ENCODE data around the gene RCAN1. TPM values are rescaled to one million over a fixed set of nuclear protein-coding genes. Genes with fewer than 3 reads are reported as not detected.

RCAN1 gene
- polyA plus RNA-seq, 6 donors from 2014 or later: 8.4 to 16.8 (median 12.1) TPM

DNA sequence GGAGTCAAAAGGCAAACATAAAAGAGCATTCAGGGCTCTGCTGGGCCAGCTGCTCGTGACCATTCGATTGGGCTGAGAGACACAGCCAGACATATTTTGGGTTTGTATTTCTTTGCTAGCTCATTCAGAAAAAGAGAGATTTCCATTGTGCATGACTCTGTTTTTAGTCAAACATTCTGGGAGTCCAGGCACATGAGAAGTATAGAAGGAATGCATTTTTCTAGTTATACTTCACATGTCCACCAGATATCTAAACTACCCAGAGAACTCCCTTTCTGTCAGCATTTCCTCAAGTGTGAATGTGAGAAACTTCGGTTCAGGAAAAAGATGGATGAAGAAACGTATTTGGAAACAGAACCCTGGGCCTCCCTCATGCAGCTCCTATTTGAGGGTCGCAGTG, 96.6 kb downstream of the RCAN1 start:
- H3K4me1 Mint-ChIP-seq: no peaks in the 10 kb centered on the region
- H3K36me3 Mint-ChIP-seq: peaks cover 15 to 25% of the 10 kb centered on the region in 2 donors
- H3K27me3 Mint-ChIP-seq: no peaks in the 10 kb centered on the region
- H3K4me3 Mint-ChIP-seq: no peak overlapping the region
- no peak overlapping the region for H3K27ac Mint-ChIP-seq
- no peaks in the 10 kb centered on the region for H3K9me3 Mint-ChIP-seq
- no peak for DNase-seq
- no peak for ATAC-seq (ENCODE audit: low read depth in 2 of 2)

DNA sequence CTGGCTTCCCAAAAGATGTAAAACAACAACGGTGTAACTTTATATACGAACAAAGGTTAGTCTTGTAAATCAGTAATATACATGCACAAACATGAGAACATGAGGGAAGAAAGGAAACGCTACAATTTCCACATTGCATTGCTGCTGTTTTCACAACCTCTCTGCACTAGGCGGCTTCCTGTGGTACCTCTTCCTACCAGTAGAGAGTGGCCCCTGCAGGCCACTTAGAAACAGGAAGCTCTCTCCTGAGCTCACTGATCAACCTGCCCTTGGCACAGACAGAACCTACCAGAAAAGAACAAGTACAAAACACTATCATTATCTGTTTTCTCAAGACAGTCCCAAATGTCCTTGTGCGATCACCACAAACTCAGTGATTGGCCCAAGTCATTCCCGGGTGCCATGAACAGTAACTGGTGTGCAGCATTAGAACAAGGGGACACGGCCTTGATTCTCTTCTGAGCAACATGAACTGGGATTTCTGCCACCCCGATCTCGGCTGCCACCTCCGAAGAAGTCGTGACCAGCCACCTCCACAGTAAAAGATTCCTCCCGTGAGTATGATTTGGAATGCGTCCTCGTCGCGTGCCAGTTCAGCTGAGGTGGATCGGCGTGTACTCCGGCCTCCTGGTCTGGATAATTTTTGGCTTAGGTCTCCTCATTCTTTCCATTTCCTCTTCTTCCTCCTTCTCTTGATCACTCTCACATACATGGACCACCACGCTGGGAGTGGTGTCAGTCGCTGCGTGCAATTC, 97.2 kb downstream of the RCAN1 start:
- Mint-ChIP-seq H3K27ac (peak overlapping the region in 2 of 6 donors; percentile 12 to 21), H3K27me3 (no peaks in the 10 kb centered on the region), H3K4me3 (no peak overlapping the region), H3K36me3 (peaks cover 15 to 25% of the 10 kb centered on the region in 2 donors), H3K9me3 (no peaks in the 10 kb centered on the region), H3K4me1 (no peaks in the 10 kb centered on the region)
- DNase-seq: no peak
- ATAC-seq (ENCODE audit: low read depth in 2 of 2): no peak

DNA sequence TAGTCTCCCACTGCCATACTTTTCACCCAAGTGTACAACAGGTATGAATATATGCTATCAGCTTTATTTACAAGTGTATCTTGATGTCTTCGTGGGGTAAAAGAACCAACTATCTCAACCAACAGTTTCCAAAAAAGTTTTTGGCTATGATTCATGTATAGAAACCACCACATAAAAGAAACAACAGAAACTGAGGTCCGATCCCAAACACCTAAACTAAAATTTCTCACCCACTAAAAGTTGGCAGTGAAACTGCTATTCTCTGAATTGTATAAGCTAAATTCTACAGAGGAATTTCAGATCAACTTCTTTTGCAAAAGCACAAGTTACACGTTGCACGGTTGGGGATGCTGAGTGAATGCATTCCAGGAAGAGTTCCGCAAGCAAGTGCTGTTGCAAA, 97.9 kb downstream of the RCAN1 start:
- H3K27ac Mint-ChIP-seq: no peak overlapping the region
- no peaks in the 10 kb centered on the region for H3K27me3 Mint-ChIP-seq
- DNase-seq: no peak
- H3K4me3 Mint-ChIP-seq: no peak overlapping the region
- no peak for ATAC-seq (ENCODE audit: low read depth in 2 of 2)
- H3K9me3 Mint-ChIP-seq: no peaks in the 10 kb centered on the region
- H3K36me3 Mint-ChIP-seq: peaks cover 15 to 25% of the 10 kb centered on the region in 2 donors
- H3K4me1 Mint-ChIP-seq: no peaks in the 10 kb centered on the region

DNA sequence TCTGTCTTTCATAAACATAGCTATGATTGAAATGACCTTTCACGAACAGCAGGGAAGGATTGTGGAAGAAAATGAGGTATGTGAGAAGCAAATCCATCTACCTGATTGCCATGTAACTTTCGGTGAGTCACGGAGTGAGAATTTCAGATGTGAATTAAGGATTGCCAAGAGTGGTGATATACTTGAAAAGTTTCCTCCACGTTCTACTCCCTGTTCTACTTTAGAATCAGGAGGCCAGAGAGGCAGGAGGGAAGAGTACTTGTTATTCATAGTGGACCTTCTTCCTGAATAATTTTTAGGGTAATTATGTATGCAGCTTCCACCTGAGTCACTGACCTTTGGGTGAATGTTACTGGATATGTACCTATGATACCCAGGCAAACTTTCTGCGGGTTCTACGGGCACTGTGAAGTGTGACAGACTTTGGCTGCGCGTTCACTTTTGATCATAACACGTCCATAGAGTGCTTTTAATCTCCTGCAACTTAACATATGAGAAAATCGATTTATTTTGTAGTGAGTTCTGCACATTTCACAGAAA, 100.3 kb downstream of the RCAN1 start:
- Mint-ChIP-seq H3K4me1 (no peaks in the 10 kb centered on the region), H3K36me3 (peaks cover 8 to 12% of the 10 kb centered on the region in 2 donors), H3K9me3 (no peaks in the 10 kb centered on the region), H3K4me3 (no peak overlapping the region), H3K27ac (no peak overlapping the region), H3K27me3 (no peaks in the 10 kb centered on the region)
- ATAC-seq (ENCODE audit: low read depth in 2 of 2) (no peak), DNase-seq (no peak)

DNA sequence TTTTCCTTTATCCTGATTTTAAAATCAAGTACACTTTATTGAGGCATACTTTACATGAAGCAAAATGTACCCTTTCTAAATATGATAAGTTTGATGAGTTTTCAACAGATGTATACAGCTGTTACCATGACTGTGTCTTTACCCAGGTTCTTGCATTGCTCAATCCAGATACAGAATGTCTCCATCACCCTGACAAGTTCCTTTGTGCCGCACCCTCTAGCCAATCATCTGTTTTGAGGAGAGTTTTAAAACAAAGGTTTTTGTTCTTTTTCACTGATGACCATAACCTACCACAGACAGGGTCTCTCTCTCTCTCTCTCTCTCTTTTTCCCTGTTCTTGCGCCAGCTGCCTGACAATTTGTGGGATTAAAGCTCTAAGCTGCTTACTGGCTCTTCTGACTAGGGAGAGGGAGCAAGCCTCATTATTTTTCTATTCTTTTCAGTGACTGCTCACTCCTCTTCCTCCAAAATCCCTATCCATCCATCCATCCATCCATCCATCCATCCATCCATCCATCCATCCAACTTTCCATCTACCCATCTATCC, 101.7 kb downstream of the RCAN1 start:
- no peak for DNase-seq
- Mint-ChIP-seq H3K4me1 (no peaks in the 10 kb centered on the region), H3K9me3 (no peaks in the 10 kb centered on the region), H3K27me3 (no peaks in the 10 kb centered on the region), H3K36me3 (peaks cover 6 to 11% of the 10 kb centered on the region in 2 donors), H3K4me3 (no peak overlapping the region), H3K27ac (peak overlapping the region in 1 of 6 donors; percentile 0)
- no peak for ATAC-seq (ENCODE audit: low read depth in 2 of 2)

DNA sequence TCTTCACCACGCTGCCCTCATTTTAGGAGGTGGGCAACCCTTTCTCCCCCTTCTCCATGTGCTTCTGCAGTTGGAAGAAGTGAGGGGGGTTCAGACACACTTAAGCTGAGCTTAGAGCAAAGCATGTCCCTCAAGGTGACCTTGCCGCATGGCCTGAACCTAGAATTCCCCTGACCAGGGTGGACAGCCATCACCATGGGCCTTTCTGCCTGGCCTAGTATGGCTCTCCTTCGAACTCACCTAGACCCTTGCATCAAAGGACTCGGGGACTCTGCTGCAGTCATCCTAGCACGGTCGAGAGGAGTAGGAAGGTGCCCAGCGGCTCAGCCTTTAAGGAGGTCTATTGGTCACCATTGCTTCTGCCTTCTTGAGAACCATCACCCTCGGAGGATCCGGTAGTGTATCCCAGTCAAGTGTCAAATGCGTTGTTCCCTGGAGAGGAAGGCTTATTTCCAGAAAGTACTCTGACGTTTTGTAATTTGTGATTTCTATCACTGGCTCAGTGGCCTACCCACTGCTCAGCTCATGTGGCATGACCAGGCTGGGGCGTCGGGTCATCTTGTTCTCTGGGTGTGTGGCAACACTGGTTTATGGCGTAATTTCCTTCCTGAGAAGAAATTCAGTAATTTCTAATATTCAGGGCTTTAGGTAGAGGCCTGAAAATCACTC, 103.0 kb downstream of the RCAN1 start, which contains the start of gene KCNE1:
TSS of gene KCNE1 (minus strand) at position 424 of the 669 bp plus-strand sequence. CDS start 62,576 bp downstream, outside the sequence.
- H3K4me1 Mint-ChIP-seq: no peaks in the 10 kb centered on the region
- H3K27ac Mint-ChIP-seq: no peak within 1 kb of the TSS
- no peak for ATAC-seq (ENCODE audit: low read depth in 2 of 2)
- no peaks in the 10 kb centered on the region for H3K36me3 Mint-ChIP-seq
- no peaks in the 10 kb centered on the region for H3K27me3 Mint-ChIP-seq
- no peak within 1 kb of the TSS for H3K4me3 Mint-ChIP-seq
- DNase-seq: no peak
- no peaks in the 10 kb centered on the region for H3K9me3 Mint-ChIP-seq

DNA sequence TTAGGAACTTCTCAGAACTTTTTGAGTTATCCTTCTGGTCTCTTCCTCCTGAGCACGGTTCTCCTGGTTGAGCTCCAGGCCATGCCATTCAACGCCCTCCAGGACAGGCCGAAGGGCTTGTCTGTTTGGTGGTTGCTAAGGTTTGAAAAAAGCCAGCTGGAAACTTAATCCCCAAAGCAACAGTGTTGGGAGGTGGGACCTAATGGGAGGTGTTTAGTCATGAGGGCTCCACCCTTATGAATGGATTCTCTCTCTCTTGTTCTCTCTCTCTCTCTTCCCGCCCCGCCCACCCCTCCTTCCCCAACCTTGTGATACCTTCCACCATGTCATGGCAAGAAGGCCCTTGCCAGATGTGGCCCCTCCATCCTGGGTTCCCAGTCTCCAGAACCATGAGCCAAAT, 103.7 kb downstream of the RCAN1 start:
- Mint-ChIP-seq H3K9me3 (no peaks in the 10 kb centered on the region), H3K36me3 (no peaks in the 10 kb centered on the region), H3K27me3 (no peaks in the 10 kb centered on the region), H3K27ac (no peak overlapping the region), H3K4me1 (no peaks in the 10 kb centered on the region), H3K4me3 (no peak overlapping the region)
- DNase-seq (no peak), ATAC-seq (ENCODE audit: low read depth in 2 of 2) (no peak)

DNA sequence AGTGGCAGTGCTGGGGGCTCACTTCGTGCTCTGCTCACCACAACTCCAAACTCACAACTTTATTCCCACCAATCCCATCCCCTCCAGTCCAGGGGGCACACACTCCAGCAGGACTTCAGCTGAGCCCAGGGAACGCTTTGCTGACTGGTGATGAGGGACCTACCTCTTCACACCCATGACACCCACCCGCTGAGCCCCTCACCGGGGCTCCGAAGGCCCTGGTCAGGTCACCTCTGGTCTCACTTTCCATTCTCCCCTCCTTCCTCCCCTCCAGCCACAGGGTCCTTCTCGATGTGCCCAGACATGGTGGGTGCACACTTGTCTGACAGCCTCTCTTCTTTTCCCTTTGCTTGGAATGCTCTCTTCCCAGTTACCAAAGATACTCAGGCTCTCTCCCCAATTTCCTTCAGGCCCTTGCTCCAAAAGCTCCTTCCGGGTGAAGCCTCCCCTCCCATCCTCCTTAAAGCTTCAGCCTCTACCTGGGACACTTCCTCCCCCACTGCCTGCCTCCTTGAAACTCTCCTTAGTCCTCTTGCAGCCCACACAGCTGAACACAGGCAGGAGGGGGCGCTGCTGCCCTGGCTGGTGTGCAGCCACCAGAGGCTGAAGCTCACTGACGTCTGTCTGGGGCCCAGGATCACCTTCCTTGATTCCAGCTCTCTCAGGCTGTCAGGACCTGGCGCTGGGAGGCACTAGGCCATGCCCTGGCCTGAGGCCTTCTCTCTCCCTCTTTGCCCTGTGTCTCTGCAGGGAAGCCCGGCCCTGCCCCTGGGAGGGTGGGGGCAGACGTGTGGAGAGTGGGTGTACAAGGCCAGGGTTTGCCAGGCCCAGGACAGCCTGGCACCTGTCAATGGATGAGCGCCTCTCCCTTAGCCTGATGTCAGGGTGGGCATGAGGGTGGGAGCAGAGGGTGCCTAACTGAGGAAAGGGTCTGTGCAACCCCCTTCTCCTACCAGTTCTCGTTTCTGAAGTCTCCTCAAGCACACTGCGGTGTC, 104.5 kb downstream of the RCAN1 start:
- Mint-ChIP-seq H3K4me3 (no peak overlapping the region), H3K27ac (no peak overlapping the region), H3K36me3 (no peaks in the 10 kb centered on the region), H3K9me3 (no peaks in the 10 kb centered on the region), H3K27me3 (no peaks in the 10 kb centered on the region), H3K4me1 (no peaks in the 10 kb centered on the region)
- DNase-seq (peak; percentile 1), ATAC-seq (ENCODE audit: low read depth in 2 of 2) (no peak)

DNA sequence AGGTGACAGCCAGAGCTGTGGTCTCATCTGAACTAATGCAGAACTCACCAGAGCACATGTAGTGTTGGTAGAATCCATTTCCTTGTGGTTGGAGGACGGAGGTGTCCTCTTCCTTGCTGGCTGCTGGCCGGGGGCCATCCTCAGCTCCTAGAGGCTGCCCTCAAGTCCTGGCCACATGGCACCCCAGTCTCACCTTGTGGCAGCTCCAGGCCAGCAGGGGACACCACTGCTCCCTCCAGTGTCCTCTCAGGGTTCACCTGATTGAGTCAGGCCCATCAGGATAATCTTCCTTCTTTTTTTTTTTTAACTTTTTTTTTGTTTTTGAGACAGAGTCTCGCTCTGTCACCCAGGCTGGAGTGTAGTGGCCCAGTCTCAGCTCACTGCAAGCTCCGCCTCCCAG, 105.8 kb downstream of the RCAN1 start:
- no peak for ATAC-seq (ENCODE audit: low read depth in 2 of 2)
- no peak for DNase-seq
- Mint-ChIP-seq H3K9me3 (no peaks in the 10 kb centered on the region), H3K4me3 (no peak overlapping the region), H3K4me1 (no peaks in the 10 kb centered on the region), H3K27me3 (peaks cover under 1 to 8% (median 6%) of the 10 kb centered on the region in 3 donors), H3K36me3 (no peaks in the 10 kb centered on the region), H3K27ac (no peak overlapping the region)

DNA sequence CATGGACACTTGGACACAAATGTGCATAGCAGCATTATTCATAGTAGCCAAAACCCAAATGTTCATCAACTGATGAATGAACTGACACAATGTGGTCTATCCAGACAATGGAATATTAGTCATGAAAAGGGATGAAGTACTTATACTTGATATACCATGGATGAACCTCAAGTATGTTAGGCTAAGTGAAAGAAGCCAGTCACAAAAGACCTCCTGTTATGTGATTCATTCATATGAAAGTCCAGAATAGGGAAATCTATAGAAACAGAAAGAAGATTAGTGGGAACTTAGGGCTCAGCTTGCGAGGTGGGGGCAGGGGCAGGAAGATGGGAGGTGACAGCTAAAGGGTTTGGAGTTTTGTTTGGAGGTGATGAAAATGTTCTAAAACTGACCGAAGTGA, 110.3 kb downstream of the RCAN1 start:
- H3K27me3 Mint-ChIP-seq: peaks cover 12 to 18% (median 14%) of the 10 kb centered on the region in 3 donors
- peaks cover 0 to 2% (median 0%) of the 10 kb centered on the region in 7 donors for H3K9me3 Mint-ChIP-seq
- no peak for ATAC-seq (ENCODE audit: low read depth in 2 of 2)

DNA sequence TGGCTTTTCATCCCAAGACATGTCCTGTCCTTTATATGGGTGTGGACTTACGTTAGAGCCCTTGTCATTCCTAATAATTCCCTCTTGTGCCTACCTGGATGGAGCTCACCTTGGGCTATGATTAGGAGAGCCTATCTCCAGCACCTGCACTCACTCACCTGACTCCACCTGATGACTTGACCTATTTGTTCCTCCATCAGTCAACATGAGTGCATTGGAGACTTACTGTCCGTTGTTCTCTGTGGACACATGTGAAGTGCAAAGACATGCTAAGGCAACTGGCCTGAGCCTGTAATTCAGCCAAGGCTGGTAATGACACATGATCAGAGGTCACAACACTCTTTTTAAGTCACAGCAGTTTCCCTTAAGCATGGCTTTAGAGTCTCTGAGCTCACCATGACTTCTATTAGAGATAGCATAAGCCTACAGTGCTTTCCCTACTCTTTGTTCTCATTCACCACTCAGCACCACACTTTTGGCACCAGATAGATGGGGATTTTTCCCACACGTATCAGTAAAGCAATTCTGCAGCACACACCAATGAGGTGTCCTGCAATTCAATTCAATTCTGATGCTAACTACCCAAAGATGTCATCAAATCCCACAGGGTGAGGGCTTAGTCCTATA, 112.3 kb downstream of the RCAN1 start:
- DNase-seq (no peak), ATAC-seq (ENCODE audit: low read depth in 2 of 2) (no peak)
- peaks cover 12 to 32% (median 23%) of the 10 kb centered on the region in 3 donors for H3K27me3 Mint-ChIP-seq
- H3K9me3 Mint-ChIP-seq: peaks cover 0 to 21% (median 14%) of the 10 kb centered on the region in 7 donors
- H3K36me3 Mint-ChIP-seq: peaks cover 0 to 6% of the 10 kb centered on the region in 2 donors
- no peak overlapping the region for H3K4me3 Mint-ChIP-seq
- H3K27ac Mint-ChIP-seq: no peak overlapping the region
- H3K4me1 Mint-ChIP-seq: no peaks in the 10 kb centered on the region

More for the DNA sequence above, 110.3 kb downstream of the RCAN1 start:
- Mint-ChIP-seq H3K4me1 (no peaks in the 10 kb centered on the region), H3K4me3 (no peak overlapping the region), H3K36me3 (no peaks in the 10 kb centered on the region), H3K27ac (no peak overlapping the region)
- DNase-seq: no peak

DNA sequence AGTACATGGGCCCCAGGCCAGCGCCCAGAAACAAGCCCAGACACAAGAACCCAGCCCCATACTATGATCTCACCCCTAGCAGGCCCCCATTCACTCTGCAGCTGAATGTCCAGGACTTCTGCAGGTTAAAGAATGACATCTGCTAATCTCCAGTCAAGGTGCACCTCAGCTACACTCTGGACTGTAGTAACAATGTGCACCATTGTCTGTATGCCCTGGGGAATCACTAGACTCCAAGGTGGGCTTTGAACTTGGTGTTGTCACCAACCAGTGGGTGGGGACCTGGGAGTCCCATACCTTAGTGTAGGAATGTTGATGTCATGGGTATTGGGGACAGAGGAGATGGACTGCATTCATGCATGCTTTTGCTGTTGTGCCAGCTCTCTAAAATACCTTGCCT, 113.2 kb downstream of the RCAN1 start:
- DNase-seq (no peak), ATAC-seq (ENCODE audit: low read depth in 2 of 2) (no peak)
- H3K4me1 Mint-ChIP-seq: no peaks in the 10 kb centered on the region
- H3K4me3 Mint-ChIP-seq: no peak overlapping the region
- no peak overlapping the region for H3K27ac Mint-ChIP-seq
- peaks cover 0 to 14% of the 10 kb centered on the region in 2 donors for H3K36me3 Mint-ChIP-seq
- H3K27me3 Mint-ChIP-seq: peaks cover 12 to 37% (median 23%) of the 10 kb centered on the region in 3 donors
- peaks cover 4 to 30% (median 21%) of the 10 kb centered on the region in 7 donors for H3K9me3 Mint-ChIP-seq

Data from naive B cell (primary cell).